Dendritic cell treated with granulocyte-macrophage colony-stimulating factor and Interleukin-4, amounts not matched to agents 40 ng/mL and 50 ng/mL, for 4 days (primary cell): ENCODE results near the gene PON3.
"Not testable (repeated sequence)": the region's sequence is repeated elsewhere in the genome, so short reads cannot be mapped to it uniquely, and the experiment has no call there.

Experiments used
- H3K27ac Mint-ChIP-seq: one replicate; pipeline ENCODE4 v1.8.0; 2022; ENCODE audit warnings: mild to moderate bottlenecking, mixed read lengths
- H3K27me3 Mint-ChIP-seq: one replicate; pipeline ENCODE4 v1.8.0; 2022; ENCODE audit warnings: mild to moderate bottlenecking, mixed read lengths
- H3K36me3 Mint-ChIP-seq: one replicate; pipeline ENCODE4 v1.8.0; 2022; ENCODE audit warnings: low read depth, mixed read lengths
- H3K4me1 Mint-ChIP-seq: one replicate; pipeline ENCODE4 v1.8.0; 2022; ENCODE audit warnings: low read depth, mixed read lengths
- H3K4me3 Mint-ChIP-seq: one replicate; pipeline ENCODE4 v1.8.0; 2022; ENCODE audit warnings: mild to moderate bottlenecking, moderate library complexity, mixed read lengths
- H3K9me3 Mint-ChIP-seq: one replicate; pipeline ENCODE4 v1.8.0; 2022; ENCODE audit warnings: mixed read lengths
- intact Hi-C: fragments of 100-400 bp; cut with micrococcal nuclease; formaldehyde crosslinking; loops from one replicate; pipeline ENCODE4 v1.15.0; 2022

PON3 gene

DNA sequence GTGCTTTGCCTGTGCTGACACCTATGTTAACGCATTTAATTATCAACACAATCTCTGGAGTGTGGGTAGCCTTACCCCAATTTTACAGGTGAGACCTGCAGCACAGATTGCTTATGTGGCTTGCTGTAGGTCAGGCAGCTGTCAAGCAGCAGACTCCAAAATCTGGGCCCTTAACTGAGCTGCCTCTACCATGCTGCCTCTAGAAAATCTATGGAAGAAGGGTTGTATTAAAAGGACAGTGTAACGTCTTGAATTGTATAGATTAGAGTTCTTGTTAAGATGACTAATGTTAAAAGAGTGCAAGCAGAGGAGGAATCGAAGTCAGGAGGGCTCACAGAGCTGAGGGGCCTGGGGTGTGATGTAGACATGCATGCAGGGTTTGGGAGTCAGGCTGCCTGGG is 1.2 kb upstream of the PON3 start:
- no peak overlapping the region for H3K4me3 Mint-ChIP-seq
- H3K9me3 Mint-ChIP-seq: no peaks in the 10 kb centered on the region
- H3K4me1 Mint-ChIP-seq: peaks cover 6% of the 10 kb centered on the region
- H3K27me3 Mint-ChIP-seq: peaks cover 34% of the 10 kb centered on the region
- H3K27ac Mint-ChIP-seq: no peak overlapping the region
- intact Hi-C loops: no loop called here
- no peaks in the 10 kb centered on the region for H3K36me3 Mint-ChIP-seq

DNA sequence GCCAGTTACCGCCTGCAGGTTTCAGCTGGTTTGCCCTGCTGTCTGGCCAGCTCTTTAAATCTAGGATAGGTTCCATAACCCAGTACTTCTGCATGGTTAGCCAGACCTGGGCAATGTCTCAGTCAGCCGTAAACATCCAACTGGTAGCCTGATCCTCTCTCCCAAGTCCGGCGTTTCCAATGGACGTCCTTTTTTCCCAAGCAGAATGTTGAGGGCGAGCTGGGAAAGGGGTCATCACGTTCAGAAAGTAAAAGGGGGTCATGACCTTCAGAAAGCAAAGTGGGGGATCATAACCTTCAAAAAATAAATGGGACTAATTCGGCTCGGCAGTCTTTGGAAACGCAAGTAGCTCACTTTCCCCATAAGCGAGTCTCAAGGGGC is 430 bp downstream of the PON3 start:
- H3K4me3 Mint-ChIP-seq: peak overlapping the region; percentile 74
- intact Hi-C loops: no loop called here
- H3K27ac Mint-ChIP-seq: no peak overlapping the region
- peaks cover 6% of the 10 kb centered on the region for H3K4me1 Mint-ChIP-seq
- peaks cover 34% of the 10 kb centered on the region for H3K27me3 Mint-ChIP-seq
- no peaks in the 10 kb centered on the region for H3K9me3 Mint-ChIP-seq
- no peaks in the 10 kb centered on the region for H3K36me3 Mint-ChIP-seq

DNA sequence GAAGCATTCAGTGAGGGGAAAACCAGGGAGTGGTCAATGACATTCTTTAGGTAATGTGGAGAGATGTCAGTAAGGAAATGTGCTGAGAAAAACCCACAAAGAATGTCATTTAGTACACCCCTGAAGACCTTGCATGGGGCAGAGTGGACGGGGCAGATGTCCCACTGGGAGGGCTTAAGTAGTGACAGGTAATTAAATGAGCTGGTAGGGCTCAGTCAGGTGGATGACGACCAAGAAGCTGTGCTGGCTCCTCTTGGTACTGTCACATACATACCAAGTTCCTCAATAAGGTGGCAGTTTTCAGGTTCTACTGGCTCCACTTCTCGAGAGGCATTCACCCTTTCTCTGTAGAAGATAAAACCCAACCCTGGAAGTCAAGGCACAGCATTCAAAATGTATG is 1.8 kb downstream of the PON3 start:
- Mint-ChIP-seq H3K9me3 (no peaks in the 10 kb centered on the region), H3K36me3 (no peaks in the 10 kb centered on the region), H3K4me3 (no peak overlapping the region), H3K4me1 (peaks cover 6% of the 10 kb centered on the region), H3K27me3 (peaks cover 34% of the 10 kb centered on the region), H3K27ac (no peak overlapping the region)
- intact Hi-C loops: no loop called here

DNA sequence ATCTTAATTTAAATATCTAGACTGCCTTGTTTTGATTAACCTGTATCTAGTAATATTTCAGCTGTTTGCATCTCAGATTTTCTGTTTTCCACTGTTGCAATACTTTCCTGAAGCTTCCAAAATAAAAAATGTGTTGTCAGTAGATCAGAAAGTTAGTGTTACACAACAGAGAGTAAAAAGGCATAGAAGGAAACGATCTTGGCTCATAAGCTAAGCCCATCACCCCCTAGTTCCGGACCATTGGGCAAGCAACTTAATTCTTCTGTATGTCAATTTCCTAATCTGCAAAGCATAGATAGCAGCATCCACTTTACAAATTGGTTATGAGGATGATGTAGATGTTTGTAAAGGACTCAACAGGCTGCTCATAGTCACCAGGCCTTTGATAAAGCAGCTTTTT is 4.4 kb downstream of the PON3 start:
- Mint-ChIP-seq H3K4me3 (no peak overlapping the region), H3K27me3 (peaks cover 22% of the 10 kb centered on the region), H3K9me3 (no peaks in the 10 kb centered on the region), H3K4me1 (peaks cover 3% of the 10 kb centered on the region), H3K36me3 (no peaks in the 10 kb centered on the region), H3K27ac (no peak overlapping the region)
- intact Hi-C loops: no loop called here

DNA sequence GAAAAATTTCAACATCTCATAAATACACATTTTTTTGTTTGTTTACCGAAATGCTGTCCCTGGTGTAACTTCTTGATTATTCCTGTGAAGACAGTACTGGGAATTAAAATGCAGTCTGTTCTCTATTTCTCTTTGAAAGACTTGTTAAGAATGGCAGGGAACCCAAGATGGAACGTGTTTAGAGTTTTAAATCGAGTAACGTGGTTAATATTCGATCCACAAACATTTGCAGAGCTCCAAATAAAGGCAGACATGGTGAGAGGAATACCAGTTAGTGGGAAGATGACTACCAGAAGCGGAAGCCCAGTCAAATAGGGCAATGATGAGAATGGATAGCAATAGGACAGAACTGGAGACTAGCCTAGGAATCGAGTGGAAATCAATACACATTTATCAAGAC is 6.7 kb downstream of the PON3 start:
- intact Hi-C loops: no loop called here
- no peak overlapping the region for H3K4me3 Mint-ChIP-seq
- no peak overlapping the region for H3K27ac Mint-ChIP-seq
- H3K27me3 Mint-ChIP-seq: peaks cover 7% of the 10 kb centered on the region
- H3K9me3 Mint-ChIP-seq: peaks cover 6% of the 10 kb centered on the region
- H3K36me3 Mint-ChIP-seq: no peaks in the 10 kb centered on the region
- no peaks in the 10 kb centered on the region for H3K4me1 Mint-ChIP-seq

DNA sequence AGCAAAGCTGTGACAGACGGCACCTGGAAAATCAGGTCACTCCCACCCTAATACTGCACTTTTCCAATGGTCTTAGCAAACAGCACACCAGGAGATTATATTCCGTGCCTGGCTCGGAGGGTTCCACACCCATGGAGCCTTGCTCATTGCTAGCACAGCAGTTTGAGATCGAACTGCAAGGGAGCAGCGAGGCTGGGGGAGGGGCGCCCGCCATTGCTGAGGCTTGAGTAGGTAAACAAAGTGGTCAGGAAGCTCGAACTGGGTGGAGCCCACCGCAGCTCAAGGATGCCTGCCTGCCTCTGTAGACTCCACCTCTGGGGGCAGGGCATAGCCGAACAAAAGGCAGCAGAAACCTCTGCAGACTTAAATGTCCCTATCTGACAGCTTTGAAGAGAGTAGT is 16.7 kb downstream of the PON3 start:
- not testable (repeated sequence) for H3K27ac Mint-ChIP-seq

DNA sequence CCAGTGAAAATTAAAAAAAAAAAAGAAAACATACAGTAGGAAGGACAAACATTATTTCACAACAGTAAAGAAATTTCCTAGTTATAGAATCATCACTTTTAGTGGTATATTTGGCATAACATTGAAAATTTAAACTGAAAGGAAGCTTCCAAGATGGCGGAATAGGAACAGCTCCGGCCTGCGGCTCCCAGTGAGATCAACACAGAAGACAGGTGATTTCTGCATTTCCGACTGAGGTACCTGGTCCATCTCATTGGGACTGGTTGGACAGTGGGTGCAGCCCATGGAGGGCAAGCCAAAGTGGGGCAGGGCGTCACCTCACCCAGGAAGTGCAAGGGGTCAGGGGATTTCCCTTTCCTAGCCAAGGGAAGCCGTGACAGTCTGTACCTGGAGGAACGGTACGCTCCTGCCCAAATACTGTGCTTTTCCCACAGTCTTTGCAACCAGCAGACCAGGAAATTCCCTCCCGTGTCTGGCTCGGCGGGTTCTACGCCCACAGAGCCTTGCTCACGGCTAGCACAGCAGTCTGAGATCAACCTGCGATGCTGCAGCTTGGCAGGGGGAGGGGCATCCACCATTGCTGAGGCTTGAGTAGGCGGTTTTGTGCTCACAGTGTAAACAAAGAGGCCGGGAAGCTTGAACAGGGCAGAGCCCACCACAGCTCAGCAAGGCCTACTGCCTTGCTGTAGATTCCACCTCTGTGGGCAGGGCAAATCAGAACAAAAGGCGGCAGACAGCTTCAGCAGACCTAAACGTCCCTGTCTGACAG is 19.4 kb downstream of the PON3 start:
- Mint-ChIP-seq H3K27me3 (no peaks in the 10 kb centered on the region), H3K36me3 (no peaks in the 10 kb centered on the region), H3K27ac (no peak overlapping the region), H3K4me3 (no peak overlapping the region), H3K4me1 (peaks cover 5% of the 10 kb centered on the region), H3K9me3 (peaks cover 31% of the 10 kb centered on the region)
- intact Hi-C loops: no loop called here

More for the DNA sequence above, 16.7 kb downstream of the PON3 start:
- intact Hi-C loops, H3K4me1 Mint-ChIP-seq, H3K27me3 Mint-ChIP-seq, H3K4me3 Mint-ChIP-seq, H3K36me3 Mint-ChIP-seq: not testable (repeated sequence)
- H3K9me3 Mint-ChIP-seq: peaks cover 31% of the 10 kb centered on the region

DNA sequence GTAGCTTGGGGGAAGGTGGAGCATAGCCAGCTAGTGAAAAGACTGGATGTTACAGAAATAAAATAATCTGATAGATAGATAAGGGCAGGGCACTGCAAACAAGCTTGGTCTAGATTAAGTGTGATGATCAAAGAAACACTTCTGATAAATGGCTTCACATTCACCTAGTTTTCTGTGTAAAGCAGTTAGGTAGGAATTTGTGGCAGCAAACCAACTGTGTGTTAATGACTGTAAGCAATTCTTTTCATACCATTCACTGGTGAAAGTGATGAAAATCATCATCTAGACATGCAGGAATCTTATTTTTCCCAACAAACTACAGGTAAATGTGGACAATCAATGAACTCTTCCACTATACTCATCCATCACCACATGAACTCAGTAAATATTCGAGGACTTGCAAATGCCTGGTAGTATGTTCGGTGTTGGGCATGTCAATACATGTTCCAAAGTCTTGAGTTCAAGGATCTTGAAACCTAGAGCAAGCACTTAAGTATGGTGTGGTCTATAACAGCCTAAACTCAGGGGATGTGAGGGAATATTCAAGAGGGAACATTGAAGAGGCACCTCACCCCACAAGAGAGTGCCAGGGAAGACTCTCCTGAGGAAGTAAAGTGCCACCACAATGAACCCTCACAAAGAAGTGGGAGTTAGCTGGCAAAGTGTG is 20.5 kb downstream of the PON3 start:
- Mint-ChIP-seq H3K9me3 (peaks cover 20% of the 10 kb centered on the region), H3K36me3 (no peaks in the 10 kb centered on the region), H3K27me3 (no peaks in the 10 kb centered on the region), H3K27ac (no peak overlapping the region), H3K4me3 (no peak overlapping the region), H3K4me1 (peaks cover 5% of the 10 kb centered on the region)
- intact Hi-C loops: no loop called here

DNA sequence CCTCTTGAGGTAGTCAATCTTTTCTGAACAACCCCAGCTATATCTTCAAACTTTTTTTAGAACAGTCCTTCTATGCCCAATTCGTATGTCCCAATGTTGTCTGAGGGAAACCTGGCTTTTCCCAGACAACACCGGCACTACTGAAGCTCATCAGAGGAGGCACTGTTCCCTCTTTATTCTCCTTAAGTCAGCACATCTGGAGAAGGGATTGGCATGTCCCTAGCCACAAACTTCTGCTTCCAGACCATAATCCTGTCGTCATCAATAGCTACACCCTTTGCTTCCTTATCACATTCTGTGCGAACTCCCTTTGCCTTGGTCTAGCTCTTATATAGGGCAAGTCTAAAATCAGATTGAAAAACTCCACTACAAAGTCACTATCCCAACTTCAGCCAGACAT is 22.9 kb downstream of the PON3 start:
- no peak overlapping the region for H3K4me3 Mint-ChIP-seq
- H3K27me3 Mint-ChIP-seq: no peaks in the 10 kb centered on the region
- H3K36me3 Mint-ChIP-seq: no peaks in the 10 kb centered on the region
- intact Hi-C loops: no loop called here
- peaks cover 5% of the 10 kb centered on the region for H3K4me1 Mint-ChIP-seq
- peaks cover 8% of the 10 kb centered on the region for H3K9me3 Mint-ChIP-seq
- H3K27ac Mint-ChIP-seq: no peak overlapping the region

DNA sequence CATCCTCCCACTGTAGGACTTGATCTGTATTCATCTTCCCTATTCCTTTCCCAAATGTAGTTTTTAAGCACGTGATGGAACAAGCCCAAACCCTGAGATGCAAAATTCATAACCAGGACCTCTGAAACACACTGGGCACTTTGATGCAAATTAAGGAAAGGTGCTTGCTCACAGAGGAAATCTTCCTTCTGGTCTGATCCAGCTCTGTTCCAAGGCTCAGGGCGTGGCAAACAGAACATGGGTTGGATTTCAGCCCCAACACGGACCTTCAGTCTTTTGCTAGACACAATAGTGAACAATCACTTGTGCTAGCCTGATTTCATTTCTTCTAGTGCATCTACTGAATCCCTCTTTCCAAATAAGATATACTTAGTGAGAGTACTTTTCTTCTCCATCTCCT is 27.9 kb downstream of the PON3 start:
- Mint-ChIP-seq H3K9me3 (no peaks in the 10 kb centered on the region), H3K4me1 (no peaks in the 10 kb centered on the region), H3K4me3 (no peak overlapping the region), H3K27ac (no peak overlapping the region), H3K36me3 (no peaks in the 10 kb centered on the region), H3K27me3 (no peaks in the 10 kb centered on the region)
- intact Hi-C loops: no loop called here

DNA sequence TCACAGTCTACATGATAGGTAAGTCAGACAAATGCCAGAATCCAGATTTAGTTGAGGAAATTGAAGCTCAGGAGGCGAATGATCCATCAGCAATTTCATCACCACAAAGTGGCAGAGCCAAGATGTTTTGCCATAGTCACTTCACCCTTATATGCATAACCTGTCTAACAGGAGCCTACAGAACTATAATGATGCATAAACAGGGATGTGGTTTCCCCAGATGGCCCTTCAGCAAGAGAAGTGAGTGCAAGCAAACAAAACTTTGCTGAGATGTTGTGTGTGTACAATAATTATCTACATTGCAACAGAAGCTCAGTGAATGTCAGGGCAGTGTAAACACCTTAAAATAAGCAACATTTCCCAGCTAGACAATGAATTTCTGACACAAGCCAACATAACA is 28.6 kb downstream of the PON3 start:
- H3K27me3 Mint-ChIP-seq: no peaks in the 10 kb centered on the region
- no peak overlapping the region for H3K4me3 Mint-ChIP-seq
- no peaks in the 10 kb centered on the region for H3K36me3 Mint-ChIP-seq
- no peaks in the 10 kb centered on the region for H3K4me1 Mint-ChIP-seq
- intact Hi-C loops: no loop called here
- H3K9me3 Mint-ChIP-seq: no peaks in the 10 kb centered on the region
- no peak overlapping the region for H3K27ac Mint-ChIP-seq

DNA sequence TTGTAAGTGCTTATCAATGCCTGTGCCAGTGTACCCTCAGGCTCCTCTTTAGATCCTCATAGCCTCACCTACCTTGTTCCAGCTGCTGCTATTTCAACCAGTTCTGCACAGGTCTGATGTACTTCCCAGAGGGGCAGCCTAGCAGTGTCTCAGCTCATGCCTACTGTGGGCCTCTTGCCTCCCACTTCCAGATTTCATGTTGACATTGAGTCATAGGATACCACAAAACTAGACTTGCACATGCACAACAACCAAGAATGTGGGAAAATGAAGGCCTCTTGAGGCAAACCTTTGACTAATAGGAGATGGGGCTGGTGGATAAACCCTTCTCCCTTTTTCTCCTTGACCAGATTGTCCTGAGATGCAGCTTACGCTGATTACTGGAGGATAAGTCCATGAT is 31.0 kb downstream of the PON3 start:
- no peak overlapping the region for H3K27ac Mint-ChIP-seq
- H3K9me3 Mint-ChIP-seq: no peaks in the 10 kb centered on the region
- no peaks in the 10 kb centered on the region for H3K36me3 Mint-ChIP-seq
- no peak overlapping the region for H3K4me3 Mint-ChIP-seq
- no peaks in the 10 kb centered on the region for H3K4me1 Mint-ChIP-seq
- H3K27me3 Mint-ChIP-seq: no peaks in the 10 kb centered on the region
- intact Hi-C loops: no loop called here

DNA sequence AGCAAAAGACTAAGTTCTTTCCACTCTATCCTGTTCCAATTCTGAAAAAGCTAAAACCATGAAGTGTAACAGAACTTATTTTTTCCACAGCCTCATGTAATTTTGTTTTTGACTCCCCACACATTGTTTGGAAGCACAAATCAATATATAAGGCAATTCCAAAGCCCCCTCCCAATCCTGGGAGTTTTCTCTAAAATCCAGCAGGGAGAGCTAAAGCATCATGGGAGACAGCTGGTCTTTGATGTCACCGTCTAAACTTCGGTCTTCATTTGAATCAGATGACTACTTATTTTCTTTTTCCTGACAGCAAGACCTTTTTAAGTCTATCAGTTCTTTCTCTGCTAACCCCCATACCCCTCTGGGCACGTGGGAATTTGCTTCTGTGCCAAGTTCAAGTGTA is 38.6 kb downstream of the PON3 start:
- H3K4me3 Mint-ChIP-seq: no peak overlapping the region
- H3K36me3 Mint-ChIP-seq: no peaks in the 10 kb centered on the region
- H3K27me3 Mint-ChIP-seq: no peaks in the 10 kb centered on the region
- intact Hi-C loops: no loop called here
- no peaks in the 10 kb centered on the region for H3K9me3 Mint-ChIP-seq
- H3K4me1 Mint-ChIP-seq: no peaks in the 10 kb centered on the region
- H3K27ac Mint-ChIP-seq: no peak overlapping the region

DNA sequence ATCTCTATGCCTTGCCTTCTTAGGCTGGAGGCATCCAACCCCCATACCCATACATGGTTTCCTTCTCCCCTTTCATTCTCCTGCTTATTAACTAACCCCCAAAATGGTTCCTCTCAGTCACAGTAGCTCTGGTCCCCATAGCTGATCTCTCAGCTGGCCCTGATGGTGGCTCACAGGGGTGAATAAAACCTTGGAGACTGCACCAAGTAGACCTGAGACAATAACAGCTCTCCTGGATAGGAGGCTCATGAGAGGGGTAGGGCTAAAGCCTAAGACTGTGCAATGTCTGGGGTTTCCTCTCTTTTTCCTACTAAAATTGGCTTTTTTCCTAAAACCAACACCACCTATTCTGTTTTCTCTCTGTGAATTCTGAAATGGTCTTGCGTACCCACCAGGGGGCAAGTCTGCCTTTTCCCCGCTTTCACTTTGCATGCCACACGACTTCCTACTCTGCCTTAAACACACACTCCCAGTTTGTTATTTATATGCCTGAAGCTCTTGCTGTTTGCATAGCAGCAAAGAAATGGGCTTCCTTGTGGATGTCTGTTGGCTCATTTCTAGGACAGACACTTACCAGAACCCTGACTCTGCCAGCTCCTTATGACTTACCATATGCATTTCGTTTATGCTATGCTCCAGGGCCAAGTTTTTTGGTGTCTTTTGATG is 53.4 kb downstream of the PON3 start:
- Mint-ChIP-seq H3K27me3 (no peaks in the 10 kb centered on the region), H3K9me3 (no peaks in the 10 kb centered on the region), H3K27ac (no peak overlapping the region), H3K4me1 (no peaks in the 10 kb centered on the region), H3K36me3 (no peaks in the 10 kb centered on the region), H3K4me3 (no peak overlapping the region)
- intact Hi-C loops: no loop called here
